ENCODE measurements around the gene TMEM204.

Gene TMEM204

DNA sequence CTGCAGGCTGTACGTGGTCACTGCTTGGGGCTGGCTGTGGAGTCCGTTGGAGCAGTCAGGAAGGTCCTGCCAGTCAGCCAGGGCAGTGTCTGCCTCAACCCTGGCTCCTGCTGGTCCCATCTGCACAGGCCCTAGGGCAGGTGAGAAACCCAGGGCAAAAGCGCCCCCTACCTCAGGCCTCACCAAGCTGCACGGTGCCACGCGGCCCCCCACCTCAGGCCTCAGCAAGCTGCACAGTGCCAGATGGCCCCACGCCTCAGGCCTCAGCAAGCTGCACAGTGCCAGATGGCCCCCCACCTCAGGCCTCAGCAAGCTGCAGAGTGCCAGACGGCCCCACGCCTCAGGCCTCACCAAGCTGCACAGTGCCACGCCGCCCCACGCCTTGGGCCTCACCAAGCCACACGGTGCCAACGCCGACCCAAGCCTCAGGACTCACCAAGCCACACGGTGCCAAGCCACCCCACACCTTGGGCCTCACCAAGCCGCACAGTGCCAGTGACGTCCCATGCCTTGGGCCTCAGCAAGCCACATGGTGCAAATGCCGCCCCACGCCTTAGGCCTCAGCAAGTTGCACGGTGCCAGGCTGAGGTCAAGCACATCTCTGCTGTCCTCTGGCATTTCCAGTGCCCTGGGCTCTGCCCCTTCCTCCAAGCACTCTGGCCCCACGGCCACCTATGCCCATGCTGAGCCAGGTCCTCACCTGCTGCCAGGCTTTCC lies 5.5 kb downstream of the TMEM204 start:
- Mint-ChIP-seq H3K27ac (no peak overlapping the region), H3K27me3 (ENCODE audit: low read depth, poor library complexity) (no peaks in the 10 kb centered on the region), H3K4me1 (peaks cover 39% of the 10 kb centered on the region), H3K4me3 (no peak overlapping the region), H3K36me3 (ENCODE audit: low read depth) (peaks cover 5% of the 10 kb centered on the region), H3K9me3 (no peaks in the 10 kb centered on the region)
- TF ChIP-seq CTCF (IDR thresholded peaks at IDR 0.05): no peak
- no peak for DNase-seq

DNA sequence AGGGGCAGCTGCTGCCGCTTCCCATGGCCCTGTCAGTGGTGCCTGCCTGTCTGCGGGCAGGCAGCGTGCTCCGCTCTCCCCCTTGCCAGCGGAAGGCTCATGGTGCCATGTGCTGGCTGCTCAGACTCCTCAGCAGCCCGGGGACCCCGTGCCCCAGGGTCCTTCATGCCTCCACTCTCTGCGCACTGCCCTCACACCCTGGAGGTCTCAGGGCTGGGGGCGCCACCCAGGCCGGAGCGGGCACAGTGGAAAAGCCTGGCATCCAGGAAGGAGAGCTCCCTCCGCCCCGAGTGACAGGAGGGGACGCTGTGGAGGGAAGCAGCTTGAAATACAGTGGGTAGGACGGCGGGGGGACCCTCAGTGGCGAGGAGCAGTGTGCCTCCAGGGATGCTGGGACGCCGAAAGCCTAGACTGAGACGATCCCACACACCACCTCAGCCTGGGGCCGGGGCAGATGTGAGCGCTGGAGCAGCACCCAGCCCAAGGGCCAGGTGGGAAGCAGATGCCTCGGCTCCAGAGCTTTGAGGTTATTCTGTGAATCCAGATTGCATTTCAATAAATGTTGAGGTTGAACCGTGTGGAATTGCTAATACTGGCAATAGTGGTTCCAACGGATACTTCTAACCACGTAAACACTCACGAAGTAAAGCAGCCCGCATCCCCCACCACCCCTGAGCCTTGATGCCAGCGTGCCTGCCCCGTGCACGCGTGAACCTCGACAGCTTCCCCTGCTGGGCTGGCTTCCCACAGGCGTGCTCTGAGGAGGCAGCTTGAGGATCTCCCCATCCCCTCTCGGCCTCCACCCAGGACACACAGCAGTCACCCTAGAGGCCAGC lies 6.5 kb downstream of the TMEM204 start:
- H3K36me3 Mint-ChIP-seq (ENCODE audit: low read depth): peaks cover 5% of the 10 kb centered on the region
- TF ChIP-seq CTCF (IDR thresholded peaks at IDR 0.05): no peak
- H3K4me3 Mint-ChIP-seq: no peak overlapping the region
- no peak for DNase-seq
- H3K4me1 Mint-ChIP-seq: peaks cover 38% of the 10 kb centered on the region
- H3K27me3 Mint-ChIP-seq (ENCODE audit: low read depth, poor library complexity): no peaks in the 10 kb centered on the region
- no peak overlapping the region for H3K27ac Mint-ChIP-seq
- H3K9me3 Mint-ChIP-seq: no peaks in the 10 kb centered on the region

GRCh38 chr16:1540556-1540855 lies 7.0 kb downstream of the TMEM204 start:
- no peak overlapping the region for H3K4me3 Mint-ChIP-seq
- peaks cover 38% of the 10 kb centered on the region for H3K4me1 Mint-ChIP-seq
- H3K36me3 Mint-ChIP-seq (ENCODE audit: low read depth): peaks cover 5% of the 10 kb centered on the region
- no peak for DNase-seq
- no peak for TF ChIP-seq CTCF (IDR thresholded peaks at IDR 0.05)
- no peaks in the 10 kb centered on the region for H3K9me3 Mint-ChIP-seq
- no peak overlapping the region for H3K27ac Mint-ChIP-seq
- H3K27me3 Mint-ChIP-seq (ENCODE audit: low read depth, poor library complexity): peaks cover 5% of the 10 kb centered on the region

DNA sequence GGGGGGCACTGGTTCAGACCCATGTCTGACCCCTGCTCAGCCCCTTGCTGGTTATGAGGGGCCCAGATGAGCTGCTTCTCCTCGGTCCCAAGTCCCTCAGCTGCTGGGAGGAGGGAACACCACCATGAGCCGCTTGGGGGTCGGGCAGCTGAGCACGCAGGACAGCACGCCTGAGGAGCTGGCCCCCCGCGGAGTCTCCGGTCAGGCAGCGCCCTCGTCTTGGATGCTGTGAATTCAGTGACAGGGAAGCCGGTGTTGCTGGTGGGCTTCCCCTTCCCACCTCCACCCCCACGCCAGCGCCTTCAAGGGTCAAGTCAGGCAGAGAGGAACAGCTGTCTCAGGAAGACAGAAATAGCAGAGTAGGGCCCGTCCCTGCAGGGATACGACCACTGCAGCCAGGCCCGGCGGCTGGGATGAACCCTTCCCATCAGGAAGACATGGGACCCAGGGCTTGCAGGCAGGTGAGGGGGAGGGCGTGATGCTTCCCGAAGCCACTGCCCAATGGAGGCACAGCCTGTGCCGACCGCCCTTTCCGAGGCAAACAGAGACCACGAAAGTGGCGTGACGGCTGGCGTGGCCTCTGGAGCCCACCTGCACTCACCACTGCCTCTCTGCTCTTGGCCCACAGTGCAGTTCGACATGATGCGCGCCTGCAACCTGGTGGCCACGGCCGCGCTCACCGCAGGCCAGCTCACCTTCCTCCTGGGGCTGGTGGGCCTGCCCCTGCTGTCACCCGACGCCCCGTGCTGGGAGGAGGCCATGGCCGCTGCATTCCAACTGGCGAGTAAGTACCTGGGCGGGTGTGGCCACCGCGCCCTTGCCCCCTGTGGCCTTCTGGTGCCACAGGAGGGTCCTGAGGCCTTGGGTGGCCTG lies 8.1 kb downstream of the TMEM204 start:
- Mint-ChIP-seq H3K4me1 (peaks cover 36% of the 10 kb centered on the region), H3K27me3 (ENCODE audit: low read depth, poor library complexity) (peaks cover 6% of the 10 kb centered on the region), H3K9me3 (no peaks in the 10 kb centered on the region), H3K4me3 (no peak overlapping the region), H3K36me3 (ENCODE audit: low read depth) (peaks cover 5% of the 10 kb centered on the region), H3K27ac (no peak overlapping the region)
- no peak for TF ChIP-seq CTCF (IDR thresholded peaks at IDR 0.05)
- DNase-seq: no peak

- no peak for TF ChIP-seq CTCF (IDR thresholded peaks at IDR 0.05)
- no peak overlapping the region for H3K27ac Mint-ChIP-seq
Observed at GRCh38 chr16:1542166-1542500, 8.7 kb downstream of the TMEM204 start.

More at GRCh38 chr16:1542166-1542500, 8.7 kb downstream of the TMEM204 start:
- DNase-seq: no peak
- Mint-ChIP-seq H3K9me3 (no peaks in the 10 kb centered on the region), H3K4me1 (peaks cover 31% of the 10 kb centered on the region), H3K36me3 (ENCODE audit: low read depth) (peaks cover 5% of the 10 kb centered on the region), H3K27me3 (ENCODE audit: low read depth, poor library complexity) (peaks cover 6% of the 10 kb centered on the region), H3K4me3 (no peak overlapping the region)
